Measurements from ENCODE around the gene PCDHA9.
"Not testable (repeated sequence)": the region's sequence is repeated elsewhere in the genome, so short reads cannot be mapped to it uniquely, and the experiment has no call there.

DNA sequence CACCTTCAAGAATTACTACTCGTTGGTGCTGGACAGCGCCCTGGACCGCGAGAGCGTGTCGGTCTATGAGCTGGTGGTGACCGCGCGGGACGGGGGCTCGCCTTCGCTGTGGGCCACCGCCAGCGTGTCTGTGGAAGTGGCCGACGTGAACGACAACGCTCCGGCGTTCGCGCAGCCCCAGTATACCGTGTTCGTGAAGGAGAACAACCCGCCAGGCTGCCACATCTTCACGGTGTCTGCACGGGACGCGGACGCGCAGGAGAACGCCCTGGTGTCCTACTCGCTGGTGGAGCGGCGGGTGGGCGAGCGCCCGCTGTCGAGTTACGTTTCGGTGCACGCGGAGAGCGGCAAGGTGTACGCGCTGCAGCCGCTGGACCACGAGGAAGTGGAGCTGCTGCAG is 25.2 kb upstream of the PCDHA9 start:
- not testable (repeated sequence) for TF ChIP-seq CTCF (IDR thresholded peaks at IDR 0.05; ENCODE audit: low read depth, low read length, poor library complexity, severe bottlenecking); EZH2phosphoT487 (IDR thresholded peaks at IDR 0.05; ENCODE audit: borderline replicate concordance, low read length)

Data from DOHH2 (cell line).